Fibroblast of skin of right quadriceps (primary cell): ENCODE data around the gene HPDL.

Source experiments
- DNase-seq: peaks from one replicate; pipeline ENCODE4 v3.0.0-alpha.2; 2013

The HPDL gene

GRCh38 chr1:45354838-45355237, 28.1 kb downstream of the HPDL start:
- no peak for DNase-seq

GRCh38 chr1:45355683-45356082, 29.0 kb downstream of the HPDL start:
- no peak for DNase-seq

GRCh38 chr1:45356186-45356585, 29.5 kb downstream of the HPDL start:
- DNase-seq = no peak

- DNase-seq = peak; percentile 61
Measured at GRCh38 chr1:45359882-45360513, 33.3 kb downstream of the HPDL start.

- DNase-seq = peak; percentile 41
Measured at GRCh38 chr1:45360981-45361380, 34.3 kb downstream of the HPDL start.

GRCh38 chr1:45364294-45364693, 37.6 kb downstream of the HPDL start:
- DNase-seq = no peak

- no peak for DNase-seq
Measured at GRCh38 chr1:45365051-45365450, 38.4 kb downstream of the HPDL start.

- no peak for DNase-seq
Measured at GRCh38 chr1:45370575-45370974, 43.9 kb downstream of the HPDL start.

GRCh38 chr1:45373573-45373972, 46.9 kb downstream of the HPDL start:
- DNase-seq = no peak

GRCh38 chr1:45375104-45376090, 48.7 kb downstream of the HPDL start:
- DNase-seq = no peak

- no peak for DNase-seq
Measured at GRCh38 chr1:45378184-45378583, 51.5 kb downstream of the HPDL start.
